ENCODE measurements around the gene ZWILCH. TPM values are rescaled to one million over a fixed set of nuclear protein-coding genes. Genes with fewer than 3 reads are reported as not detected.
A peak's percentile ranks its signal among the peaks of the same experiment; 100 is the strongest.

ZWILCH gene
- total and polyA plus RNA-seq, 9 of the 15 experiments (the other 6 are each of a cell fraction or from before 2014, with no cell fraction given): 32.8 to 94.2 (median 52.1) TPM

GRCh38 chr15:66565141-66565641, 60.1 kb downstream of the ZWILCH start:
- Histone ChIP-seq H2AFZ (ENCODE audit: low read depth, low read length) (no peak overlapping the region; the same call in 1 of the 2 replicates), H3K36me3 (ENCODE audit: control insufficient read depth, insufficient read depth, low read length) (no peaks in the 10 kb centered on the region), H3K9me3 (replicated peaks; ENCODE audit: control insufficient read depth, insufficient read depth, low read depth, low read length) (no peaks in the 10 kb centered on the region), H3K79me2 (ENCODE audit: control insufficient read depth, insufficient read depth, low read length) (no peaks in the 10 kb centered on the region), H3K9ac (ENCODE audit: insufficient read depth in 1 of 2, low read depth in 2 of 2, low read length in 2 of 2) (peak overlapping the region in 1 of 2 experiments; percentile 4; a peak in 1 of 4 replicates), H4K20me1 (replicated peaks; ENCODE audit: control insufficient read depth, insufficient read depth, low read length) (no peaks in the 10 kb centered on the region), H3K9me1 (ENCODE audit: control insufficient read depth, insufficient read depth, low read length) (no peaks in the 10 kb centered on the region), H3K27me3 (ENCODE audit: control insufficient read depth in 2 of 2, insufficient read depth in 2 of 2, low read length in 2 of 2) (no peaks in the 10 kb centered on the region), H3K27ac (ENCODE audit: extremely low read depth, low read depth, low read length) (no peak overlapping the region), H3K4me1 (replicated peaks in 1 of 2; ENCODE audit: control insufficient read depth in 2 of 2, insufficient read depth in 2 of 2, low read length in 2 of 2) (peaks cover 10 to 28% of the 10 kb centered on the region in 2 experiments; a peak in 4 of 5 replicates), H3K4me3 (no peak overlapping the region), H3K4me2 (ENCODE audit: insufficient read depth, low read length) (no peak overlapping the region)
- BruUV-seq (replicated peaks): no TSS peak
- no peak for DNase-seq (ENCODE audit: extremely low read depth in 1 of 4, low spot score in 3 of 4)
- intact Hi-C loops (cut with micrococcal nuclease) (loop anchor here (5.0 kb wide), 1 partner anchor 58 kb away; the partner anchor contains the start of gene ZWILCH), in situ Hi-C loops (cut with MboI) (no loop called here)
- no peak for TF ChIP-seq MEF2A (IDR thresholded peaks at IDR 0.05; ENCODE audit: control insufficient read depth, low read depth, low read length)
- no peak for TF ChIP-seq NFIC (IDR thresholded peaks at IDR 0.05)
- TF ChIP-seq ILK (tag; IDR thresholded peaks at IDR 0.05; ENCODE audit: borderline replicate concordance, low read depth): no peak
- no peak for TF ChIP-seq ZNF445 (CRISPR knock-in tag; IDR thresholded peaks at IDR 0.05; ENCODE audit: low read depth)
- TF ChIP-seq BRCA1 (IDR thresholded peaks at IDR 0.05): no peak
- TF ChIP-seq BRCA1 (CRISPR knock-in tag; IDR thresholded peaks at IDR 0.05): 0 out of 2 replicates have a peak, but pooled peaks have one; percentile 58
- TF ChIP-seq NFATC3 (IDR thresholded peaks at IDR 0.05): no peak
- TF ChIP-seq TOE1 (IDR thresholded peaks at IDR 0.05; ENCODE audit: borderline replicate concordance): no peak
- no peak for TF ChIP-seq TOE1 (CRISPR knock-in tag; IDR thresholded peaks at IDR 0.05; ENCODE audit: borderline replicate concordance, low read depth)
- WGBS (ENCODE audit: insufficient coverage, low coverage, missing lambda C conversion rate): 60% methylated on average over 9 of the region's 9 CpGs
- ATAC-seq: no peak
- no peak for FAIRE-seq
- CTCF ChIA-PET (ENCODE audit: low intra/inter-chr PET ratio): no interaction called here
- POLR2A ChIA-PET: interaction anchor here (0.6 to 3.6 kb wide), 4 partner anchors 17 to 1010 kb away, joined by 3 to 23 read pairs (median 6); partner anchors contain the start of genes RPL4 and ZWILCH
